ENCODE measurements around the gene PLCL2.

The PLCL2 gene

DNA sequence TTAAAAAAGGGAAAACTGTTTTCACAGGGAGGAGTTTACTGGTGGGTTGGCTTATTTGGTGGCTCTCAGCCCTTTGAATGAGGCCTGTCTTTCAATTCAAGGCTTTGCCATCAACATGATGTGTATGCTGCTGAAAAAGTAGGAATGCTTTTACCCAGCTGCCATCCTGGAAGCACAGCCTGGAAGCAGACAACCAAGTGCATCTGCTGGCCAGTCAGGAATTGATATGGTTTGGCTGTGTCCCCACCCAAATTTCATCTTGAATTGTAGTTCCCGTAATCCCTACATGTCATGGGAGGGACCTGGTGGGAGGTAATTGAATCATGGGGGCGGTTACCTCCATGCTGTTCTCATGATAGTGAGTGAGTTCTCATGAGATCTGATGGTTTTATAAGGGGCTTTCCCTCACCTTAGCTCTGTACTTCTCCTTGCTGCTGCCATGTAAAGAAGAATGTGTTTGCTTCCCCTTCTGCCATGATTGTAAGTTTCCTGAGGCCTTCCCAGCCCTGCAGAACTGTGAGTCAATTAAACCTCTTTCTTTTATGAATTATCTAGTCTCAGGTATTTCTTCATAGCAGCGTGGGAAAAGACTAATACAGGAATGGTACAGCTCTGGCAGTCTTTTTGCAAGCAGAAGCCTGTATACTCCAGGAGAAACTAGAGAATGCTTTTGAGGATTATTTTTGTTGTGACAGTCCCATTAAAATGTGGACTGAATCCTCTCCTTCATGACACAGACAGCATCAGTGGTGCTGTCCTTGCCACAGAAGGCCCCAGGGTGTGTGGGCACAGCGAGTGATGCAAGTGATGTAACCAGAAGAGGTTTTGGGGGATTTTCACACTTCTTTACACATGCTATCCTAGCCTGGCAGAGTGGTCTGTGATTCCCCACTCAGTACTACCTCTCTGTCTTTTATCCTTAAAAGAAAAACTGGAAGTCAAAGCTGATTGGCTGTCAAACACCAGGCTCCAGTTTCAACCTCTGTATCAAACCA is 20.0 kb downstream of the PLCL2 start:
- Histone ChIP-seq H3K4me3 (ENCODE audit: low read depth in 1 of 2, low read length in 2 of 2) (no peak overlapping the region), H3K9me3 (ENCODE audit: control insufficient read depth in 1 of 2, low read length in 2 of 2) (no peaks in the 10 kb centered on the region), H3K9ac (ENCODE audit: low read depth in 1 of 2, low read length in 2 of 2) (no peak overlapping the region), H3K36me3 (ENCODE audit: control insufficient read depth in 1 of 2, insufficient read depth in 2 of 2, low read length in 2 of 2) (no peaks in the 10 kb centered on the region), H3K27ac (ENCODE audit: low read depth, low read length) (no peak overlapping the region), H3K27me3 (ENCODE audit: control insufficient read depth in 1 of 2, insufficient read depth in 2 of 2, low read length in 2 of 2) (no peaks in the 10 kb centered on the region), H3K4me1 (ENCODE audit: control insufficient read depth in 1 of 2, insufficient read depth in 2 of 2, low read length in 2 of 2) (peaks cover 12 to 33% of the 10 kb centered on the region in 2 donors)

DNA sequence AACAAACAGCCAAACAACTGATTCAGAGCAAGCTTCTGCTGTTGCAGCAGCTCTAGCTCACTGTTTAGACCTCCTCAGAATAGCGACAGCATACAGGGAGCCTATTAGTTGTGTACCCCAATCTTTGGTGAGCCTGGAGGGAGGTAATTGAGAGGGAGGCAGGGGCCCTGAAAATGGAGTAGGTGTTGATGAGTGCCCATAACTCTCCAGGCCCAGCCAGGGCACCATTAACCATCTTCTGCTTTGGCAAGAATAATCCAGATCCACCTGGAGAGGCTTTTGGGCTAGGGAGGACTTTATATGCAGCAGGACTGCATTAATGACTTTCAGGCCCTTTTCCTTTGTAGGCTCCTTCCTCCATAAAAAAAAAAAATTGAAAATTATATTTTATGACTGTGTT is 20.9 kb downstream of the PLCL2 start:
- Histone ChIP-seq H3K27ac (ENCODE audit: low read depth, low read length) (no peak overlapping the region), H3K4me1 (ENCODE audit: control insufficient read depth in 1 of 2, insufficient read depth in 2 of 2, low read length in 2 of 2) (peaks cover 12 to 25% of the 10 kb centered on the region in 2 donors), H3K27me3 (ENCODE audit: control insufficient read depth in 1 of 2, insufficient read depth in 2 of 2, low read length in 2 of 2) (no peaks in the 10 kb centered on the region), H3K9ac (ENCODE audit: low read depth in 1 of 2, low read length in 2 of 2) (no peak overlapping the region), H3K36me3 (ENCODE audit: control insufficient read depth in 1 of 2, insufficient read depth in 2 of 2, low read length in 2 of 2) (no peaks in the 10 kb centered on the region), H3K9me3 (ENCODE audit: control insufficient read depth in 1 of 2, low read length in 2 of 2) (no peaks in the 10 kb centered on the region), H3K4me3 (ENCODE audit: low read depth in 1 of 2, low read length in 2 of 2) (no peak overlapping the region)

DNA sequence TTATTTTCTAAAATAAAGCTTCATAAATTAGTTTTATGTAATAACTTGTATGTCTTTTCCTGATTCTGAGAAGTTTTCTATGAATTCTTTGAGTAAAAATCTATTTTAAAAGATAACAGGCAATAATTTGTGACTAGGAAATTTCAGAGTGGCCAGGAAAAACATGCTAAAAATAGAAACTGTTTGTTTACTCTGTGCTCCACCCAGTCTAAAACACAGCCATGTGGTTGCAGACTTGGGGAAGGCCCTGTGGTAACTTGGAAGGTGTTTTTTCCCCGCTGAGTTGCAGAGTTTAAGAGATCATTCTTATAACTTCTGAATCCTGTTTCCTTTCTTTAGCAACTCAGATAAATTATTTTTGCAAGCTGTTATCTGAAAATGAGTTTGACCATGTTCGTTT is 21.9 kb downstream of the PLCL2 start:
- H3K27me3 ChIP-seq (ENCODE audit: control insufficient read depth in 1 of 2, insufficient read depth in 2 of 2, low read length in 2 of 2), result no peaks in the 10 kb centered on the region
- H3K4me3 ChIP-seq (ENCODE audit: low read depth in 1 of 2, low read length in 2 of 2), result no peak overlapping the region
- no peak overlapping the region for H3K9ac ChIP-seq (ENCODE audit: low read depth in 1 of 2, low read length in 2 of 2)

DNA sequence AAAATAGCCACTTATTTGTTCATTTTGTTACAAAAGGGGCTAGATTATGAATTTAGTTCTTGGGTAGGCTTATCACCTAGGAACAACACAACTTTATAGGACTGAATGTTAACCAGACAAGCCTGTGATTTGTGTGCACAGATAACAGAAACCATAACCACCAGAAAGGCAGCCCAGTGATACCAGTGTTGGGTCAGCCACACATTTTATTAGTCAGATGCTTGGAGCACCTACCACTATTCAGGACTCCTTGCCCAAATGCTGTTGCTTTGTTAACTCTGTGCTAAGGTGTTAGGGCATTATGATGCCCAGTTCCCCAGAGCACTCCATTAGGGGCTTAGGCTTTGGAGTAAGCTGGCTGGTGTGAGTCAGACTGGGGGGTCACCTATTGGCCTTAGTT is 22.5 kb downstream of the PLCL2 start:
- Histone ChIP-seq H3K4me1 (ENCODE audit: control insufficient read depth in 1 of 2, insufficient read depth in 2 of 2, low read length in 2 of 2) (peaks cover 12 to 19% of the 10 kb centered on the region in 2 donors), H3K9me3 (ENCODE audit: control insufficient read depth in 1 of 2, low read length in 2 of 2) (no peaks in the 10 kb centered on the region), H3K4me3 (ENCODE audit: low read depth in 1 of 2, low read length in 2 of 2) (no peak overlapping the region), H3K27me3 (ENCODE audit: control insufficient read depth in 1 of 2, insufficient read depth in 2 of 2, low read length in 2 of 2) (no peaks in the 10 kb centered on the region), H3K36me3 (ENCODE audit: control insufficient read depth in 1 of 2, insufficient read depth in 2 of 2, low read length in 2 of 2) (no peaks in the 10 kb centered on the region), H3K27ac (ENCODE audit: low read depth, low read length) (no peak overlapping the region), H3K9ac (ENCODE audit: low read depth in 1 of 2, low read length in 2 of 2) (no peak overlapping the region)

More for the DNA sequence above, 21.9 kb downstream of the PLCL2 start:
- peaks cover 12 to 19% of the 10 kb centered on the region in 2 donors for H3K4me1 ChIP-seq (ENCODE audit: control insufficient read depth in 1 of 2, insufficient read depth in 2 of 2, low read length in 2 of 2)
- no peaks in the 10 kb centered on the region for H3K9me3 ChIP-seq (ENCODE audit: control insufficient read depth in 1 of 2, low read length in 2 of 2)
- no peak overlapping the region for H3K27ac ChIP-seq (ENCODE audit: low read depth, low read length)
- no peaks in the 10 kb centered on the region for H3K36me3 ChIP-seq (ENCODE audit: control insufficient read depth in 1 of 2, insufficient read depth in 2 of 2, low read length in 2 of 2)

DNA sequence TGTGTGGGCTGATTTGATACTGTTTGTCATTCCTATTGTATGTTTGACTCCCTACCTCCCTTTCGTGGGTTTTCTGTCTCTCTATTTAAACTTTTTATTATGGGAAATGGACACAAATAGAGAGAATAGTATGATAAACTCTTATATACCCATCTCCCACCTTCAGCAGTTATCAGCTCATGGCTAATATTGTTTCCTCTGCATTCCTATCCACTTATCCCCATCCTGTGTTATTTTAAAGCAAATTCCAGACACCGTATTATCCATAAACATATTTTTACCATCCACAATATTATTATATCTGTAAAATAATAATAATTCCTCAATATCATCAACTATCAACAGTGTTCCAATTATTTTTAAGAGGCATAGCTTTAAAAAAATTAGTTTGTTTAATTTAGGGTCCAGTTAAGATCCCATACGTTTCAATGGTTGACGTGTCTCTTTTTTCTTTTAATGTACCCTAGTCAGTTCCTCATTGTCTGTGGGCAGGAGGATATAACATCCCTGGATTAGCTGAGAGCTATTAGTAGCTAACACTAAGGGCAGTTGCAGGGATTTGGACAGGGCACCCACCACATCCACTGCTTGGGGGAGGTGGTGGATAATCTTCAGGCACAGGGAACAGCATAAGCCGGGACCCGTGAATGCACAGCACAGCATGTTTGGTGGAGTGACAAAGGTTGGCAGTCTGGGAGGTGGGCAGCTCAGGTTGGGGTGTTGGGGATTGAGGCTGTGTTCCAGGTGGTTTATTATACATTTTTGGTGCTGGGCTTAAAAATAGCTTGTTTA is 23.5 kb downstream of the PLCL2 start:
- no peaks in the 10 kb centered on the region for H3K9me3 ChIP-seq (ENCODE audit: control insufficient read depth in 1 of 2, low read length in 2 of 2)
- H3K27me3 ChIP-seq (ENCODE audit: control insufficient read depth in 1 of 2, insufficient read depth in 2 of 2, low read length in 2 of 2), result no peaks in the 10 kb centered on the region
- H3K4me3 ChIP-seq (ENCODE audit: low read depth in 1 of 2, low read length in 2 of 2), result no peak overlapping the region
- peaks cover 12 to 19% of the 10 kb centered on the region in 2 donors for H3K4me1 ChIP-seq (ENCODE audit: control insufficient read depth in 1 of 2, insufficient read depth in 2 of 2, low read length in 2 of 2)
- no peak overlapping the region for H3K9ac ChIP-seq (ENCODE audit: low read depth in 1 of 2, low read length in 2 of 2)
- H3K36me3 ChIP-seq (ENCODE audit: control insufficient read depth in 1 of 2, insufficient read depth in 2 of 2, low read length in 2 of 2), result no peaks in the 10 kb centered on the region
- no peak overlapping the region for H3K27ac ChIP-seq (ENCODE audit: low read depth, low read length)

DNA sequence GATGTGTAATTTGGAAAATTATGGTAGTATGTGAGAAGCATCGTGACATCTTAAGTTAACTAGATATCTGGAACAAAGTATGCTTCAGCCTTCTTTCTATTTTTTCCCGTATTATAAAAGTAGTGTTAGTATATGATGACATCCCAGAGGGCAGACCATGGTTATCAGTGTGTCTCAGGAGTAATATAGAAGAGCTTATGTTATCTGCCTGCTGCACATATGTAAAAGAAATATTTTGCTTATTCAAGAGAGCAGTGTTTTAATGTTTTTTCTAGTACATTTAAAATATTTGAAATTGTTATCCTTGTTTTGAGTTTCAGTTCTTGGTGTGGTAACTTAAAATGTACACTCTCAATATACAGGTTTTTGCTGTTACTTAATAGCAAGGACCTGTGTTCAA is 24.1 kb downstream of the PLCL2 start:
- no peak overlapping the region for H3K27ac ChIP-seq (ENCODE audit: low read depth, low read length)
- H3K4me3 ChIP-seq (ENCODE audit: low read depth in 1 of 2, low read length in 2 of 2), result no peak overlapping the region
- H3K9me3 ChIP-seq (ENCODE audit: control insufficient read depth in 1 of 2, low read length in 2 of 2), result no peaks in the 10 kb centered on the region
- H3K9ac ChIP-seq (ENCODE audit: low read depth in 1 of 2, low read length in 2 of 2), result no peak overlapping the region
- H3K27me3 ChIP-seq (ENCODE audit: control insufficient read depth in 1 of 2, insufficient read depth in 2 of 2, low read length in 2 of 2), result no peaks in the 10 kb centered on the region
- peaks cover 12 to 15% of the 10 kb centered on the region in 2 donors for H3K4me1 ChIP-seq (ENCODE audit: control insufficient read depth in 1 of 2, insufficient read depth in 2 of 2, low read length in 2 of 2)
- H3K36me3 ChIP-seq (ENCODE audit: control insufficient read depth in 1 of 2, insufficient read depth in 2 of 2, low read length in 2 of 2), result no peaks in the 10 kb centered on the region

DNA sequence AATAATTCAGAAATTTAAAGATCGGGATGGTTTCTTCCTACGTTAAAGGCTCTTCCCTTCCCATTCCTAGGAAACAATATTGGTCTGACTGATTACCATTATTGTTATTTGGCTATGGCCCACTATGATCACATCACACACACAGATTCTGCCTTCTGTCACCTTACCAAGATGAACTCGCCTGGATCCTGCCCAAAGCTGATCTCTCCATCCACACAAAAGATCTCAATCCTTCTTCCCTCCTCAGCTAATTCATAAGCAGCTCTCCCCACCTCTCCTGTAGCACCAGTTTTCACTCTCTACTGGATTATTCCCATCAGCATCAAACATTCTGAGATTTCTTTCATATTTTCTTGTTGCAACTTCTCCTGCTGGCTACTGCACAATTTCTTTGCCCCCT is 25.0 kb downstream of the PLCL2 start:
- H3K36me3 ChIP-seq (ENCODE audit: control insufficient read depth in 1 of 2, insufficient read depth in 2 of 2, low read length in 2 of 2), result no peaks in the 10 kb centered on the region
- H3K9ac ChIP-seq (ENCODE audit: low read depth in 1 of 2, low read length in 2 of 2), result no peak overlapping the region
- H3K27me3 ChIP-seq (ENCODE audit: control insufficient read depth in 1 of 2, insufficient read depth in 2 of 2, low read length in 2 of 2), result no peaks in the 10 kb centered on the region

DNA sequence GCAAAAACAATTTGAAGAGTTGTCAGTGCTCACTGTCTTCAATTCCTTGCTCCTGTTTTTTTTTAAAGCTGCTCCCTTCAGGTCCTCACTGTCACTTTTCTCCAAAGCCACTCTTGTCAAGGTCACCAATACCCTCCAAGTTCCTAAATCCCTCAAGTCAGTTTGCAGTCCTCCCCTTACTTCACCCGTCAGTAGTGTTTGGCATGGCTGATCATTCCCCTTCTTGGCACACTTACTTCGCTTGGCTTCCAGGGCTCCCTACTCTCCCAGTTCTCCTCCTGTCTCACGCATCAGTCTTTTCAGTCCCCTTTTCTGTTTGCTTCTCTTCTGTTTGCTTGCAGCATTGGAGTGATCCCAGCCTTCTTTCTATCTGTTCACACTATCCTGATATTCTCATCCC is 25.5 kb downstream of the PLCL2 start:
- Histone ChIP-seq H3K4me1 (ENCODE audit: control insufficient read depth in 1 of 2, insufficient read depth in 2 of 2, low read length in 2 of 2) (peaks cover 11 to 12% of the 10 kb centered on the region in 2 donors), H3K9me3 (ENCODE audit: control insufficient read depth in 1 of 2, low read length in 2 of 2) (no peaks in the 10 kb centered on the region), H3K27ac (ENCODE audit: low read depth, low read length) (no peak overlapping the region), H3K36me3 (ENCODE audit: control insufficient read depth in 1 of 2, insufficient read depth in 2 of 2, low read length in 2 of 2) (no peaks in the 10 kb centered on the region), H3K9ac (ENCODE audit: low read depth in 1 of 2, low read length in 2 of 2) (no peak overlapping the region), H3K4me3 (ENCODE audit: low read depth in 1 of 2, low read length in 2 of 2) (no peak overlapping the region), H3K27me3 (ENCODE audit: control insufficient read depth in 1 of 2, insufficient read depth in 2 of 2, low read length in 2 of 2) (no peaks in the 10 kb centered on the region)

More for the DNA sequence above, 25.0 kb downstream of the PLCL2 start:
- peaks cover 11 to 12% of the 10 kb centered on the region in 2 donors for H3K4me1 ChIP-seq (ENCODE audit: control insufficient read depth in 1 of 2, insufficient read depth in 2 of 2, low read length in 2 of 2)
- H3K9me3 ChIP-seq (ENCODE audit: control insufficient read depth in 1 of 2, low read length in 2 of 2), result no peaks in the 10 kb centered on the region
- no peak overlapping the region for H3K27ac ChIP-seq (ENCODE audit: low read depth, low read length)
- no peak overlapping the region for H3K4me3 ChIP-seq (ENCODE audit: low read depth in 1 of 2, low read length in 2 of 2)

DNA sequence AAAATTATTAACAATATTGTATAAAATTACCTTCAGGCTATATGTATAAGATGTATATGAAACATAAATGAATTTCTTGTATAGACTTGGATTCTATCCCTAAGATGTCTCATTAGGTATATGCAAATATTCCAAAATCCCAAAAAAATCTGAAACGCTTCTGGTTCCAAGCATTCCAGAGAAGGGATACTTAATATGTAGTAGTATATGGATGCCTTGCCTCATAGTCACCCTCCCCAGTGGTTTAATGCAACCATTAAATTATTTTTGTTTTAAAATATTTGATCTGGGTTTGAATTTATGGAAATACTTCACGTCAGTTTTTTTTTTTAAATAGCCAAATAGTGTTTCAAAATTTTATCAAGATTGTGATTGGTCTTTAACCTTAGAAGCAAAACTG is 27.2 kb downstream of the PLCL2 start:
- Histone ChIP-seq H3K4me1 (ENCODE audit: control insufficient read depth in 1 of 2, insufficient read depth in 2 of 2, low read length in 2 of 2) (peaks cover 7 to 14% of the 10 kb centered on the region in 2 donors), H3K36me3 (ENCODE audit: control insufficient read depth in 1 of 2, insufficient read depth in 2 of 2, low read length in 2 of 2) (no peaks in the 10 kb centered on the region), H3K27me3 (ENCODE audit: control insufficient read depth in 1 of 2, insufficient read depth in 2 of 2, low read length in 2 of 2) (no peaks in the 10 kb centered on the region), H3K9ac (ENCODE audit: low read depth in 1 of 2, low read length in 2 of 2) (no peak overlapping the region), H3K27ac (ENCODE audit: low read depth, low read length) (no peak overlapping the region), H3K9me3 (ENCODE audit: control insufficient read depth in 1 of 2, low read length in 2 of 2) (no peaks in the 10 kb centered on the region), H3K4me3 (ENCODE audit: low read depth in 1 of 2, low read length in 2 of 2) (no peak overlapping the region)
